PC-3 (cell line): ENCODE measurements around the gene PABPN1L.

ENCODE experiments used
- CTCF ChIP-seq: fragments of 300-600 bp; sonication (generic); conservative IDR thresholded peaks from 2 replicates; pipeline ENCODE4 v1.5.1; 2017; ENCODE audit warnings: antibody characterized with exemption, low read depth, mild to moderate bottlenecking, low read length
- EZH2phosphoT487 ChIP-seq: fragments of 300-600 bp; sonication (generic); IDR thresholded peaks from 2 replicates; pipeline ENCODE4 v1.6.1; 2018; ENCODE audit warnings: mild to moderate bottlenecking, antibody characterized with exemption, low read length, borderline replicate concordance

- TF ChIP-seq EZH2phosphoT487 = no peak
- no peak for TF ChIP-seq CTCF
Measured at GRCh38 chr16:88911946-88912310, 45.5 kb upstream of the PABPN1L start.
